ACHN (cell line): Measurements from ENCODE around the gene SCYGR2.

ENCODE experiments used
- DNase-seq: peaks from one replicate; pipeline ENCODE4 v3.0.0-alpha.2; 2015
- in situ Hi-C: cut with HindIII; loops from 2 replicates; pipeline ENCODE4 v1.10.0; 2017; ENCODE audit warnings: low sequenced_read_pairs, low pct_ligation_motif_present, low pct_unique_long_range_greater_than_20kb

Gene SCYGR2

GRCh38 chr2:227642656-227643055, 44.0 kb downstream of the SCYGR2 start:
- DNase-seq = no peak
- in situ Hi-C loops = no loop called here

- DNase-seq = no peak
Measured at GRCh38 chr2:227643990-227644551, 45.4 kb downstream of the SCYGR2 start.

More at GRCh38 chr2:227643990-227644551, 45.4 kb downstream of the SCYGR2 start:
- in situ Hi-C loops = no loop called here
